BJ (cell line): Measurements from ENCODE around the gene SLC17A9. TPM values are rescaled to one million over a fixed set of nuclear protein-coding genes. Genes with fewer than 3 reads are reported as not detected.

Source experiments
- CTCF ChIA-PET: fragments of 350-600 bp; formaldehyde crosslinking; extraction: SDS; loops from one replicate; lab custom pipeline; 2021; ENCODE audit warnings: antibody characterized with exemption, inconsistent platforms; lab: Yijun Ruan, JAX
- POLR2A ChIA-PET: fragments of 300-600 bp; sonication (Branson Sonifier 250); formaldehyde crosslinking; extraction: SDS; loops from one replicate; lab custom pipeline; 2021; ENCODE audit warnings: antibody characterized with exemption; lab: Charles Lee
- DNase-seq: peaks from one replicate; pipeline ENCODE4 v3.0.0-alpha.2; 2011; ENCODE audit warnings: low read depth
- H3K27me3 ChIP-seq: 2 replicates; pipeline ENCODE4 v1.6.0; 2011; ENCODE audit warnings: low read length; ENCODE audit not compliant: control insufficient read depth, insufficient read depth
- H3K36me3 ChIP-seq: 2 replicates; pipeline ENCODE4 v1.5.1; 2011; ENCODE audit warnings: low read length; ENCODE audit not compliant: control insufficient read depth, insufficient read depth
- H3K4me3 ChIP-seq: 2 replicates; pipeline ENCODE4 v1.5.1; 2011; ENCODE audit warnings: low read depth, mild to moderate bottlenecking, control low read depth, low read length
- polyA plus RNA-seq: library from polyadenylated mRNA; depleted of rRNA; stranded (reverse); fragments of >200 nt; gene quantifications from 2 replicates; pipeline ENCODE4 v1.2.3, GENCODE V29; 2011
- TF ChIP-seq, protein P1 (sequence below): IDR thresholded peaks from 2 replicates; pipeline ENCODE4 v1.5.1; 2011; ENCODE audit warnings: low read depth, mild to moderate bottlenecking, control low read depth, inconsistent platforms, low read length, moderate library complexity; ENCODE audit not compliant: insufficient read depth

The SLC17A9 gene
- polyA plus RNA-seq, 1 experiment = 30.8 TPM

DNA sequence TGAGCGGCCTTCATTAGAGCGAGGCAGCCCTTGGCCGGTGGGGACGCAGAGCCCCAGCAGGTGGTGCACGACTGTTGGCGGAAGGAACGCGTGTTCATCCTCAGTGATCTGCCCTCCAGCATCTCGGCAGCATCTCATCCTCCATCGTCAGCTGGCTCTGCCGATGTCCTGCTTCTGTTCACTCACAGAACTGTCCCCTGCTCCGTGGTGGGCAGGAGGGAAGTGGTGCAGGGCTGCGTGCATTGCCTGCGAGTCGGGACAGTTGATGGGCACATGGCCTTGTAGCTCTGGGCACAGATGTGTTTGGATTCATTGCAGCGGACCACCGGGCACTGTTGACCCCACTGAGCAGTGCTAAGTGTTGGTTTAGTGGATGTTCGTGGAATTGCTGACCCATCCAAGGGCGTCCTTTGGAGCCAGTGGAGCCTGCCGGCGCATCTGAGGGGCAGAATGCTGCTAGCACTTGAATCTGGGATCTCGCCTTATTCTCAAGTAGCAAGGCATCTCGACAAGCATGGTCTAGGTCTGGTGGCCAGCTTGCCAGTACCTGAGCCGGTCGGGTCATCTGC, 6.7 kb upstream of the SLC17A9 start:
- Histone ChIP-seq H3K36me3 (peaks cover 32% of the 10 kb centered on the region), H3K27me3 (no peaks in the 10 kb centered on the region), H3K4me3 (no peak overlapping the region)
- CTCF ChIA-PET = interaction anchor here (1.8 kb wide), 1 partner anchor 27 kb away, joined by 5 read pairs; no protein-coding TSS in a partner anchor
- TF ChIP-seq, protein P1, sequence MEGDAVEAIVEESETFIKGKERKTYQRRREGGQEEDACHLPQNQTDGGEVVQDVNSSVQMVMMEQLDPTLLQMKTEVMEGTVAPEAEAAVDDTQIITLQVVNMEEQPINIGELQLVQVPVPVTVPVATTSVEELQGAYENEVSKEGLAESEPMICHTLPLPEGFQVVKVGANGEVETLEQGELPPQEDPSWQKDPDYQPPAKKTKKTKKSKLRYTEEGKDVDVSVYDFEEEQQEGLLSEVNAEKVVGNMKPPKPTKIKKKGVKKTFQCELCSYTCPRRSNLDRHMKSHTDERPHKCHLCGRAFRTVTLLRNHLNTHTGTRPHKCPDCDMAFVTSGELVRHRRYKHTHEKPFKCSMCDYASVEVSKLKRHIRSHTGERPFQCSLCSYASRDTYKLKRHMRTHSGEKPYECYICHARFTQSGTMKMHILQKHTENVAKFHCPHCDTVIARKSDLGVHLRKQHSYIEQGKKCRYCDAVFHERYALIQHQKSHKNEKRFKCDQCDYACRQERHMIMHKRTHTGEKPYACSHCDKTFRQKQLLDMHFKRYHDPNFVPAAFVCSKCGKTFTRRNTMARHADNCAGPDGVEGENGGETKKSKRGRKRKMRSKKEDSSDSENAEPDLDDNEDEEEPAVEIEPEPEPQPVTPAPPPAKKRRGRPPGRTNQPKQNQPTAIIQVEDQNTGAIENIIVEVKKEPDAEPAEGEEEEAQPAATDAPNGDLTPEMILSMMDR = no peak
- DNase-seq = no peak
- POLR2A ChIA-PET = no interaction called here

DNA sequence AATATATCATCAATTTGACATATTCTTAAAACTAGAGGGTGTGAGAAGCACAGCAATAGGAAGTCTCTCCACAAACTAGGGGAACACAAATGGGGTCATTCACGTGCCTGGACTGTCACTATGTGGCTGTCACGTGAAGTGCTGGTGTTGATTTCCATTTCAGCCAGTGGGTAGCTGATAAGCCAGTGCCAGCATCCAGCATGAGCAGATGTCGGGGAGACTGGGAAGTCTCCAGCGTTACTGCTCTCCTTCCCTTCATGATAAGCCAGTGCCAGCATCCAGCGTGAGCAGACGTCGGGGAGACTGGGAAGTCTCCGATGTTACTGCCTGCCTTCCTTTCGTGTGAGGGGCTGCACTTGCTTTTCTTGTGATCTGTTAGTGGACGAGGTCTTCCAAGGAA, 5.6 kb upstream of the SLC17A9 start:
- CTCF ChIA-PET = interaction anchor here (0.9 kb wide), 1 partner anchor 25 kb away, joined by 3 read pairs; no protein-coding TSS in a partner anchor
- DNase-seq = no peak
- Histone ChIP-seq H3K27me3 (no peaks in the 10 kb centered on the region), H3K36me3 (peaks cover 32% of the 10 kb centered on the region), H3K4me3 (no peak overlapping the region)
- TF ChIP-seq, protein P1 = no peak
- POLR2A ChIA-PET = no interaction called here

DNA sequence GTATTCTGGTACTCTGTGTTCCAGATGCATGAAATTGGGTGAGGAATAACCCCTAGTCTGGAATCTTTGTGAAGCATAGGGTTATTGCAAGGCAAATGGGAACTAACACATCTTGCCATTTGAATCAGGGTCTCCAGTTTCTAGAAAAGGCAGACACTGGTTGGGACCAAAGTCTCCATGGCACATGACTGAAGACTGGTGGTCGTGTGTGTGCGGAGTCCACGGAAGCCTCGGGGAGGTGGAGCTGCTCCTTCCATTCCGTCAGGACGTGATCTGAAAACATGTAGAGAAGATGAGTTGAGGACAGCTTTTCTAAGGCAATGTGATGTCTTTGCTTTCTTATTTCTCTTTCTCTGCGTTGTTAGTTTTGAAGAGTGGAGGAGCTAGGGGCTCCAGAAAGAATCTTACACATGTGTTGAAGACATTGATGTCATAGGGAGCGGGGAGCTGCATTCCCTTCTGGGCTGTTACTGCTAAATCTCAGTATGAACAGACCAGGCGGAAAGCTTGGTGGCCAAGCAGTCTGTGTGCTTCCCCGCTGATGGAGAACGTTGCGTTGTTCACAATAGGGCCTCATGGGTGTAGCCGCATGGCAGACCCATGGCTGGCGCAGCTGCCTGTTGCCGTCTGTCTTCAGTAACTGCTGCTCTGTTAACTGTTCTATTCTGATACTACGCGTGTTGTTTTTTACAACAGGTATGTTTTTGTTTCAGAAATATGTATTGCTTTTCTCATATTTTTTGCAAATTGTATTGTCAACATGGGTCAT, 4.8 kb upstream of the SLC17A9 start:
- no peak for DNase-seq
- Histone ChIP-seq H3K36me3 (peaks cover 32% of the 10 kb centered on the region), H3K27me3 (no peaks in the 10 kb centered on the region), H3K4me3 (no peak overlapping the region)
- TF ChIP-seq, protein P1 = no peak
- ChIA-PET CTCF (interaction anchor here (0.9 to 1.5 kb wide), 2 partner anchors 24 to 47 kb away, joined by 3 to 7 read pairs; no protein-coding TSS in a partner anchor), POLR2A (no interaction called here)

DNA sequence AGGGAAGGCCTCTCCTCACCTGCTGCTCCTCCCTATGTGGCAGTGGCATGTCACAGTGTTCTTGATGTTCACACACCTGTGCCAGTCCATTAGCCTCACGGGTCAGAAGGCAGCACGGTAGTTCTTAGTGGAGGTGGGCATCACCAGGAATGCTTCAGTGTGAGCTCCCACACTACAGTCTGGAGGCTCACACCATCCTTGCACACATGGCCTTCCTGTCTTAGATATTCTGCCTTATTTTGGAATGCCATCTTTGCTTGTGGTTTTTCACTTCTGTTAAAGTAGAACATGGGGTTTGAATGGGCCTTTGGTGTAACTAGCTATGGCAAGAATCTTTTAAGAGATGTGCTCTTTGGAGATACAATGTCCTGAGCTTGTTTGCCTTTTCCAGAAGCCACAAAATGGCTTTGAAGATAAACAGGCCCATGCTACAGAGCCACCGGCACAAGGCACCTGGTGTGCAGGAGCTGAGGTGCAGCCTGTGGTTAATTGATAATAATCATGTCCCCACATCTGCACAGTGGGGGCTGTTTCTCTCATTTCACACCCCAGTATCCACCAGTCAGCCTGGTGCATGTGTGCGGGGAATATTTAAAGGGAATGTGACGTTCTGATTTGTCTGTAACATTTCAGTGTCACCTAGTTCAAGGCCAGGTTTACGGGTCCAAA, 3.2 kb upstream of the SLC17A9 start:
- H3K36me3 ChIP-seq = peaks cover 26% of the 10 kb centered on the region
- H3K27me3 ChIP-seq = no peaks in the 10 kb centered on the region
- ChIA-PET POLR2A (no interaction called here), CTCF (interaction anchor here (0.7 to 1.5 kb wide), 4 partner anchors 23 to 60 kb away, joined by 3 to 7 read pairs (median 6); no protein-coding TSS in a partner anchor)
- H3K4me3 ChIP-seq = no peak overlapping the region
- TF ChIP-seq, protein P1 = no peak
- DNase-seq = no peak

DNA sequence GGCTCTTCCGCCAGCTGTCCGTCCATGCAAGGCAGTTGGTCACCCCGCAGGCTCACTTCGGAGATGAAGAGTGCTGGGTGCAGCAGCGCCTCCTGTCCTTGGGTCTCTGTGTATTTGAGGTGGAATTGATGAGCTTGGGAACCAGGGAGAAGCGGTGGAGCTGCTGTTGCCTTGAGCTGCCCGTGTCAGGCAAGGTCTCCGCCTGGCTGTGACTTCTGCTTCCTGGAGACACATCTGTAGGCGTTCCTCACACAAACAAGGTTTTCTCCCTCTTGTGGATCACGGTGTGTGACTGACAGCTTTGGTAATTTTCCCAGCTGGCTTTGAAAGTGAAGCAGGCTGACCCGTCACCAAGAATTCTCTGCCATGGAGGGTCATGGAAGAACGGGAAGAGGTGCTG, 2.5 kb upstream of the SLC17A9 start:
- Histone ChIP-seq H3K4me3 (no peak overlapping the region), H3K36me3 (peaks cover 21% of the 10 kb centered on the region), H3K27me3 (no peaks in the 10 kb centered on the region)
- ChIA-PET CTCF (interaction anchor here (1.2 to 1.5 kb wide), 2 partner anchors 22 to 24 kb away, joined by 5 to 7 read pairs; no protein-coding TSS in a partner anchor), POLR2A (no interaction called here)
- TF ChIP-seq, protein P1 = no peak
- DNase-seq = no peak
